ENCODE data around the gene ARHGAP22. TPM values are rescaled to one million over a fixed set of nuclear protein-coding genes. Genes with fewer than 3 reads are reported as not detected.

The ARHGAP22 gene
- total RNA-seq, 1 donor from 2014 or later, result 3.8 TPM

GRCh38 chr10:48574322-48574796 is 30.5 kb downstream of the ARHGAP22 start:
- DNase-seq (ENCODE audit: low spot score, unreplicated experiment), result no peak
- Mint-ChIP-seq H3K27me3 (peaks cover under 1% of the 10 kb centered on the region), H3K4me3 (ENCODE audit: low read depth) (no peak overlapping the region), H3K36me3 (ENCODE audit: insufficient read depth) (no peaks in the 10 kb centered on the region), H3K4me1 (ENCODE audit: low read depth) (peaks cover 8% of the 10 kb centered on the region), H3K27ac (no peak overlapping the region), H3K9me3 (ENCODE audit: low read depth) (no peaks in the 10 kb centered on the region)
- TF ChIP-seq CTCF (IDR thresholded peaks at IDR 0.05; ENCODE audit: unreplicated experiment), result no peak

- no peak for DNase-seq (ENCODE audit: low spot score, unreplicated experiment)
- Mint-ChIP-seq H3K36me3 (ENCODE audit: insufficient read depth) (no peaks in the 10 kb centered on the region), H3K27ac (no peak overlapping the region), H3K4me3 (ENCODE audit: low read depth) (no peak overlapping the region), H3K27me3 (no peaks in the 10 kb centered on the region), H3K4me1 (ENCODE audit: low read depth) (no peaks in the 10 kb centered on the region), H3K9me3 (ENCODE audit: low read depth) (no peaks in the 10 kb centered on the region)
- no peak for TF ChIP-seq CTCF (IDR thresholded peaks at IDR 0.05; ENCODE audit: unreplicated experiment)
Observed at GRCh38 chr10:48573045-48573444, 31.8 kb downstream of the ARHGAP22 start.

GRCh38 chr10:48572414-48572813 is 32.5 kb downstream of the ARHGAP22 start:
- no peak overlapping the region for H3K4me3 Mint-ChIP-seq (ENCODE audit: low read depth)
- no peaks in the 10 kb centered on the region for H3K36me3 Mint-ChIP-seq (ENCODE audit: insufficient read depth)
- DNase-seq (ENCODE audit: low spot score, unreplicated experiment), result no peak
- no peaks in the 10 kb centered on the region for H3K4me1 Mint-ChIP-seq (ENCODE audit: low read depth)
- no peaks in the 10 kb centered on the region for H3K27me3 Mint-ChIP-seq
- H3K9me3 Mint-ChIP-seq (ENCODE audit: low read depth), result no peaks in the 10 kb centered on the region
- no peak for TF ChIP-seq CTCF (IDR thresholded peaks at IDR 0.05; ENCODE audit: unreplicated experiment)
- H3K27ac Mint-ChIP-seq, result no peak overlapping the region

GRCh38 chr10:48568546-48568945 is 36.3 kb downstream of the ARHGAP22 start:
- no peak for DNase-seq (ENCODE audit: low spot score, unreplicated experiment)
- H3K4me1 Mint-ChIP-seq (ENCODE audit: low read depth), result peaks cover 2% of the 10 kb centered on the region
- TF ChIP-seq CTCF (IDR thresholded peaks at IDR 0.05; ENCODE audit: unreplicated experiment), result no peak

GRCh38 chr10:48568131-48568530 is 36.7 kb downstream of the ARHGAP22 start:
- no peaks in the 10 kb centered on the region for H3K9me3 Mint-ChIP-seq (ENCODE audit: low read depth)
- H3K36me3 Mint-ChIP-seq (ENCODE audit: insufficient read depth), result no peaks in the 10 kb centered on the region
- no peak overlapping the region for H3K27ac Mint-ChIP-seq
- peaks cover 2% of the 10 kb centered on the region for H3K4me1 Mint-ChIP-seq (ENCODE audit: low read depth)
- no peak for TF ChIP-seq CTCF (IDR thresholded peaks at IDR 0.05; ENCODE audit: unreplicated experiment)
- no peak for DNase-seq (ENCODE audit: low spot score, unreplicated experiment)
- no peak overlapping the region for H3K4me3 Mint-ChIP-seq (ENCODE audit: low read depth)
- H3K27me3 Mint-ChIP-seq, result peaks cover 6% of the 10 kb centered on the region

More at GRCh38 chr10:48568546-48568945, 36.3 kb downstream of the ARHGAP22 start:
- Mint-ChIP-seq H3K27me3 (peaks cover 6% of the 10 kb centered on the region), H3K36me3 (ENCODE audit: insufficient read depth) (no peaks in the 10 kb centered on the region), H3K27ac (no peak overlapping the region), H3K4me3 (ENCODE audit: low read depth) (no peak overlapping the region), H3K9me3 (ENCODE audit: low read depth) (no peaks in the 10 kb centered on the region)
